GM12878 (cell line): ENCODE measurements around the gene ANGEL2. TPM values are rescaled to one million over a fixed set of nuclear protein-coding genes. Genes with fewer than 3 reads are reported as not detected.

Experiments used
- ATAC-seq: fragments of 200-7000 bp; cut with Tn5 transposase; 3 replicates; pipeline ENCODE4 v1.9.1; 2020; ENCODE audit warnings: mild to moderate bottlenecking, moderate library complexity
- BruUV-seq: library from RNA; stranded (reverse); fragments of 400-500 nt; replicated peaks from 2 replicates; lab custom pipeline; 2021; lab: Mats Ljungman, UMichigan
- CTCF ChIA-PET: fragments of 300-600 bp; sonication (Branson Sonifier 250); formaldehyde crosslinking; extraction: SDS; loops from one replicate; lab custom pipeline; 2021; ENCODE audit warnings: inconsistent platforms; lab: Yijun Ruan, JAX
- POLR2A ChIA-PET: fragments of 350-600 bp; formaldehyde crosslinking; extraction: SDS; loops from one replicate; lab custom pipeline; 2021; ENCODE audit warnings: inconsistent platforms; lab: Charles Lee
- RAD21 ChIA-PET: fragments of 300-600 bp; sonication (Branson Sonifier 250); formaldehyde crosslinking; loops from one replicate; lab custom pipeline; 2023; ENCODE audit warnings: antibody characterized with exemption; ENCODE audit not compliant: unreplicated experiment; lab: Charles Lee
- SMC1A ChIA-PET: fragments of 300-600 bp; sonication (Branson Sonifier 250); formaldehyde crosslinking; loops from one replicate; lab custom pipeline; 2023; ENCODE audit not compliant: unreplicated experiment, uncharacterized antibody; lab: Charles Lee
- DNase-seq: peaks from one replicate; pipeline ENCODE4 v3.0.0-alpha.2; 2011; ENCODE audit warnings: low read depth, low spot score
- FAIRE-seq: peaks from 3 replicates; lab custom pipeline; 2011; peaks lifted over from hg19 to GRCh38; lab: Jason Lieb, UNC
- H2AFZ ChIP-seq: 2 replicates; pipeline ENCODE4 v1.6.0; 2011; ENCODE audit warnings: low read depth, low read length, control low read depth; ENCODE audit not compliant: control insufficient read depth
- H3K27ac ChIP-seq: 2 replicates; pipeline ENCODE4 v1.5.1; 2011; ENCODE audit warnings: control low read depth; ENCODE audit not compliant: control insufficient read depth, insufficient read depth
- H3K27me3 ChIP-seq, 2 experiments: replicated peaks in 1 of 2; 2 replicates each; pipeline versions ENCODE4 v1.6.0 to v1.6.1; 2011; ENCODE audit warnings: low read length in 1 of 2; ENCODE audit not compliant: control insufficient read depth in 2 of 2, insufficient read depth in 2 of 2
- H3K36me3 ChIP-seq, 2 experiments: 2 replicates each; pipeline ENCODE4 v1.5.1; 2011; ENCODE audit warnings: low read length in 1 of 2; ENCODE audit not compliant: control insufficient read depth in 2 of 2, insufficient read depth in 2 of 2
- H3K4me1 ChIP-seq: 2 replicates; pipeline ENCODE4 v1.6.1; 2011; ENCODE audit warnings: mild to moderate bottlenecking, low read length, moderate library complexity, mixed read lengths; ENCODE audit not compliant: control insufficient read depth, insufficient read depth
- H3K4me2 ChIP-seq: 2 replicates; pipeline ENCODE4 v1.6.0; 2011; ENCODE audit warnings: control low read depth; ENCODE audit not compliant: control insufficient read depth, insufficient read depth
- H3K4me3 ChIP-seq: fragments of 200-600 bp; sonication (generic); 2 replicates; pipeline ENCODE4 v1.5.1; 2016
- H3K79me2 ChIP-seq: 2 replicates; pipeline ENCODE4 v1.6.0; 2011; ENCODE audit warnings: low read length; ENCODE audit not compliant: control insufficient read depth, insufficient read depth
- H3K9ac ChIP-seq: 2 replicates; pipeline ENCODE4 v1.8.0; 2011; ENCODE audit warnings: low read length, control low read depth, mixed read lengths; ENCODE audit not compliant: control insufficient read depth, insufficient read depth
- H3K9me3 ChIP-seq: replicated peaks from 3 replicates; pipeline ENCODE4 v1.5.1; 2011; ENCODE audit warnings: mild to moderate bottlenecking, low read length; ENCODE audit not compliant: control insufficient read depth, insufficient read depth
- H4K20me1 ChIP-seq: 2 replicates; pipeline ENCODE4 v1.6.0; 2011; ENCODE audit not compliant: control insufficient read depth, insufficient read depth
- BHLHE40 ChIP-seq, 2 experiments: fragments of 450-650 bp in 1 of 2; IDR thresholded peaks; 2 replicates each; pipeline ENCODE4 v1.6.1; 2011 to 2017; ENCODE audit warnings: low read depth in 2 of 2, borderline replicate concordance in 1 of 2, improper control_type of control experiment in 1 of 2, low read length in 1 of 2, mild to moderate bottlenecking in 1 of 2
- CBFB ChIP-seq: IDR thresholded peaks from 2 replicates; pipeline ENCODE4 v1.6.1; 2016; ENCODE audit warnings: antibody characterized with exemption, low read depth
- CBX5 ChIP-seq: sonication (generic); IDR thresholded peaks from 2 replicates; pipeline ENCODE4 v1.6.1; 2016; ENCODE audit warnings: low read depth, moderate library complexity, mild to moderate bottlenecking, inconsistent platforms
- CREM ChIP-seq: IDR thresholded peaks from 2 replicates; pipeline ENCODE4 v1.6.1; 2014; ENCODE audit warnings: antibody characterized with exemption, low read depth
- EED ChIP-seq: sonication (generic); IDR thresholded peaks from 2 replicates; pipeline ENCODE4 v1.6.1; 2016; ENCODE audit warnings: antibody characterized with exemption, low read depth
- MEF2A ChIP-seq: IDR thresholded peaks from 2 replicates; pipeline ENCODE4 v1.6.1; 2011; ENCODE audit warnings: low read depth, mild to moderate bottlenecking, low read length, moderate library complexity; ENCODE audit not compliant: insufficient read depth
- NBN ChIP-seq: fragments of 450-650 bp; IDR thresholded peaks from 2 replicates; pipeline ENCODE4 v1.6.1; 2016
- NFYA ChIP-seq: IDR thresholded peaks from 2 replicates; pipeline ENCODE4 v1.6.1; 2011; ENCODE audit warnings: low read depth, mild to moderate bottlenecking, low read length, improper control_type of control experiment, borderline replicate concordance
- NFYB ChIP-seq: IDR thresholded peaks from 2 replicates; pipeline ENCODE4 v1.6.1; 2011; ENCODE audit warnings: low read depth, mild to moderate bottlenecking, low read length, improper control_type of control experiment, moderate library complexity; ENCODE audit not compliant: insufficient read depth
- PAX8 ChIP-seq: fragments of 450-650 bp; IDR thresholded peaks from 2 replicates; pipeline ENCODE4 v1.6.1; 2017; ENCODE audit warnings: mild to moderate bottlenecking, moderate library complexity
- POLR2A ChIP-seq: IDR thresholded peaks from 2 replicates; pipeline ENCODE4 v1.6.1; 2011; ENCODE audit warnings: low read depth, mild to moderate bottlenecking, low read length
- RAD21 ChIP-seq: IDR thresholded peaks from 2 replicates; pipeline ENCODE4 v1.6.1; 2011; ENCODE audit warnings: mild to moderate bottlenecking, low read depth, low read length, moderate library complexity; ENCODE audit not compliant: insufficient read depth
- RAD51 ChIP-seq: fragments of 450-650 bp; IDR thresholded peaks from 2 replicates; pipeline ENCODE4 v1.6.1; 2016; ENCODE audit warnings: moderate library complexity, mild to moderate bottlenecking, inconsistent platforms
- SMAD5 ChIP-seq: IDR thresholded peaks from 2 replicates; pipeline ENCODE4 v1.6.1; 2016; ENCODE audit warnings: antibody characterized with exemption, low read depth
- WGBS: methylation state at CpG from one replicate; pipeline ENCODE4 v1.1.6; 2016; ENCODE audit warnings: low lambda C conversion rate; ENCODE audit not compliant: insufficient replicate concordance, insufficient coverage; ENCODE audit errors: missing lambda C conversion rate; 5-methylcytosine and 5-hydroxymethylcytosine counted together
- in situ Hi-C: fragments of 300-500 bp; cut with MboI; formaldehyde crosslinking; loops from 9 replicates; pipeline ENCODE4 v1.14.3; 2018; ENCODE audit warnings: mixed read lengths
- intact Hi-C: fragments of 100-400 bp; cut with micrococcal nuclease; formaldehyde crosslinking; loops from one replicate; pipeline ENCODE4 v1.14.2; 2022; ENCODE audit not compliant: unreplicated experiment
- polyA plus RNA-seq, 11 experiments: library from polyadenylated mRNA; depleted of rRNA in 4 of 11; unstranded in 6 of 11; stranded (reverse) in 5 of 11; fragments of >200 nt; fragmentation: Nextera tagmentation in 4 of 11; fragmentation: Illumina TruSeq in 1 of 11; extraction: Ambion mirVana in 4 of 11; extraction: Trizol in 1 of 11; gene quantifications; 1 replicate in 1 of 11; 2 replicates in 10 of 11; pipeline versions ENCODE4 v1.2.1 to v1.2.3, GENCODE V29; 2011 to 2016; ENCODE audit warnings: inconsistent platforms in 2 of 11, missing spikeins in 2 of 11, low read depth in 1 of 11
- total RNA-seq, 4 experiments: library from RNA; depleted of rRNA in 3 of 4; stranded (reverse); fragments of >200 nt in 3 of 4; fragmentation: Illumina TruSeq in 1 of 4; extraction: Trizol in 1 of 4; gene quantifications; 2 replicates each; pipeline versions ENCODE4 v1.2.1 to v1.2.3, GENCODE V29; 2013 to 2021
- TF ChIP-seq, protein P1 (sequence below): fragments of 450-650 bp; IDR thresholded peaks from 2 replicates; pipeline ENCODE4 v1.6.1; 2017; ENCODE audit warnings: low read depth, mild to moderate bottlenecking, moderate library complexity
- TF ChIP-seq, protein P2 (sequence below): IDR thresholded peaks from 2 replicates; pipeline ENCODE4 v1.6.1; 2012; ENCODE audit warnings: low read depth, low read length, improper control_type of control experiment
- TF ChIP-seq, protein P3 (sequence below): fragments of 450-650 bp; IDR thresholded peaks from 2 replicates; pipeline ENCODE4 v1.6.1; 2017; ENCODE audit warnings: borderline replicate concordance

ANGEL2 gene
- total and polyA plus RNA-seq, 10 of the 15 experiments (the other 5 are each of a cell fraction or from before 2014, with no cell fraction given): 6.3 to 53.9 (median 30.7) TPM

DNA sequence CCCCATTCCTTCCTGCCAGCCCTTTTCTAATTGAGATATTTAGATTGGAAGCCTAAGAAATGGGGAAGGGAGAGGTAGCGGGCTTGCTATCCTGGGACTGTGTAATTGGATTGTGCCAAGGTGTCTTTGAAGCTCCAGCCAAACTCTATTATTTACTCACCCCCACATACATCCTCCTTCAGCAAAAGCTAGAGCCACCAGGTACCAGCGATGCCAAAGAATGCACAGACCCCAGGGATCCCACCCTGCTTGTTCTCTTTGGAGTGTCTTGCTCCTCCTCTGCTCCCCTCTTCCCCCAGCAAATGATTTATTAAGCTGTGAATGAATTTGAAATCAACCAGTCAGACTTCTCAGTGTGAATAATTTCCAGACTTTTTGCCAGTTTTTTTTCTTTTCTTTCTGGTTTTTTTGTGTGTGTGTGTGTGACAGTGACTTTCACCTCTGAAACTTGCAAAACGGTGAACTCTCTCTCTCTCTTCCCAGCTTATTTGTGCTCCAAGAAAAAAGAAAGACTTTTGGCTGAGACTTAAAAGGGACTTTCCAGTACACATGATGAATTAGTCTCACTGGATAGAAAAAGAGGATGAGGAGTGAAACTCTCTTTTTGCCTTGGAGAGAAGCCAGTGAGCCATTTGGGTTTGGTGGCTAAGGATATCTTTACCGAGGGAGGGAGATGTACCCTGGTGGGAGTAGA, 63.6 kb downstream of the ANGEL2 start (continued):
- TF ChIP-seq, protein P1, sequence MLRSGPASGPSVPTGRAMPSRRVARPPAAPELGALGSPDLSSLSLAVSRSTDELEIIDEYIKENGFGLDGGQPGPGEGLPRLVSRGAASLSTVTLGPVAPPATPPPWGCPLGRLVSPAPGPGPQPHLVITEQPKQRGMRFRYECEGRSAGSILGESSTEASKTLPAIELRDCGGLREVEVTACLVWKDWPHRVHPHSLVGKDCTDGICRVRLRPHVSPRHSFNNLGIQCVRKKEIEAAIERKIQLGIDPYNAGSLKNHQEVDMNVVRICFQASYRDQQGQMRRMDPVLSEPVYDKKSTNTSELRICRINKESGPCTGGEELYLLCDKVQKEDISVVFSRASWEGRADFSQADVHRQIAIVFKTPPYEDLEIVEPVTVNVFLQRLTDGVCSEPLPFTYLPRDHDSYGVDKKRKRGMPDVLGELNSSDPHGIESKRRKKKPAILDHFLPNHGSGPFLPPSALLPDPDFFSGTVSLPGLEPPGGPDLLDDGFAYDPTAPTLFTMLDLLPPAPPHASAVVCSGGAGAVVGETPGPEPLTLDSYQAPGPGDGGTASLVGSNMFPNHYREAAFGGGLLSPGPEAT: peak; percentile 43; the same call in 1 of the 2 replicates
- TF ChIP-seq NBN (no peak; the same call in 1 of the 2 replicates), SMAD5 (no peak), MEF2A (no peak)

DNA sequence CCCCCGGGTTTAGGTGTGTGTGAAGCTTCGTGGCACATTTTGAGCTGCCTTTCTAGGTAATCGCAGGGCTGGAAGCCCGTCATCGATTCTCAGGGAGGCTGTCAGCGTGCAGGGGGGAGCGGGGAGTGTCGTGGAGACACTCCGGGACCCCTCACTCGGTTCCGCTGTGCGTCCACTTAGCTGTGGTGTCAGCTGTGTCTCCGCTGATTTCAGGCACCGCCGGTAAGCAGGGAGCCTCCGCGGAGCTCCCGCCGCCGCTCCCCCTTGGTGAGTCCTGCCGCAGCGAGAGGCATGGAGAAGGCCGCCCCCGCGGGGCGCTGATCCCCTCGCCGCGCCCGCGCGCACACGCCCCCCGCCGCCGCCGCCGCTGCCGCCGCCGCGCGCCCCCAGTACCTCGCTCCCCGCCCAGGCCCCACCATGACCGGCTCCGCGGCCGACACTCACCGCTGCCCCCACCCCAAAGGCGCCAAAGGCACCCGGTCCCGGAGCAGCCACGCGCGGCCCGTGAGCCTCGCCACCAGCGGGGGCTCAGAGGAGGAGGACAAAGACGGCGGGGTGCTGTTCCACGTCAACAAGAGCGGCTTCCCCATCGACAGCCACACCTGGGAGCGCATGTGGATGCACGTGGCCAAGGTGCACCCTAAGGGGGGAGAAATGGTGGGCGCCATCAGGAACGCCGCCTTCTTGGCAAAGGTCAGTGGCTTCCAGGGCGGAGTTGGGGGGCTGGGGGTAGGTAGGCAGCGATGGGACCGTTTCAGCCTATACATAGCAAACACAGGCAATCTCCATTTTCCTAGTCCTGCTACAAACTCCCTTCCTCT, 64.3 kb downstream of the ANGEL2 start:
- Histone ChIP-seq H3K27me3 (no peaks in the 10 kb centered on the region), H3K4me3 (peak overlapping the region; percentile 95), H3K4me2 (peak overlapping the region; percentile 78), H3K9me3 (no peaks in the 10 kb centered on the region), H4K20me1 (no peaks in the 10 kb centered on the region), H3K79me2 (peaks cover 57% of the 10 kb centered on the region), H3K27ac (peak overlapping the region; percentile 92), H3K36me3 (no peaks in the 10 kb centered on the region), H3K9ac (peak overlapping the region; percentile 77), H3K4me1 (peaks cover 50% of the 10 kb centered on the region), H2AFZ (peak overlapping the region; percentile 68)
- ChIA-PET POLR2A (interaction anchor here (0.6 to 7.4 kb wide), 20 partner anchors 8 to 160 kb away, joined by 3 to 55 read pairs (median 4); partner anchors contain the start of genes FLVCR1, NSL1 and TATDN3), RAD21 (interaction anchor here (0.6 to 3.6 kb wide), 12 partner anchors 9 to 1476 kb away, joined by 3 to 17 read pairs (median 5); partner anchors contain the start of gene FLVCR1), CTCF (interaction anchor here (0.6 to 2.6 kb wide), 14 partner anchors 8 to 873 kb away, joined by 3 to 17 read pairs (median 4); no protein-coding TSS in a partner anchor), SMC1A (interaction anchor here (0.6 to 6.1 kb wide), 17 partner anchors 8 to 765 kb away, joined by 3 to 75 read pairs (median 3); no protein-coding TSS in a partner anchor)
- in situ Hi-C loops (no loop called here), intact Hi-C loops (loop anchor here (5.0 kb wide), 2 partner anchors 46 to 339 kb away; no protein-coding TSS in a partner anchor)
- ATAC-seq (peak; percentile 1; the same call in 2 of the 3 replicates), FAIRE-seq (no peak), DNase-seq (no peak)
- WGBS: 13% methylated on average over 48 of the region's 72 CpGs
- no TSS peak for BruUV-seq
- TF ChIP-seq EED (no peak), NFYB (no peak), CBFB (no peak), BHLHE40 (IDR thresholded peaks at IDR 0.05; ENCODE audit: borderline replicate concordance in 1 of 2, low read depth in 2 of 2, low read length in 1 of 2) (peak in 1 of 2 experiments; percentile 54; a peak in 2 of 4 replicates), PAX8 (no peak), RAD21 (no peak), CBX5 (no peak), RAD51 (no peak), CREM (no peak), NFYA (no peak), POLR2A (no peak)
- TF ChIP-seq, protein P2, sequence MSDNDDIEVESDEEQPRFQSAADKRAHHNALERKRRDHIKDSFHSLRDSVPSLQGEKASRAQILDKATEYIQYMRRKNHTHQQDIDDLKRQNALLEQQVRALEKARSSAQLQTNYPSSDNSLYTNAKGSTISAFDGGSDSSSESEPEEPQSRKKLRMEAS: peak; percentile 28; the same call in 1 of the 2 replicates
- TF ChIP-seq, protein P3, sequence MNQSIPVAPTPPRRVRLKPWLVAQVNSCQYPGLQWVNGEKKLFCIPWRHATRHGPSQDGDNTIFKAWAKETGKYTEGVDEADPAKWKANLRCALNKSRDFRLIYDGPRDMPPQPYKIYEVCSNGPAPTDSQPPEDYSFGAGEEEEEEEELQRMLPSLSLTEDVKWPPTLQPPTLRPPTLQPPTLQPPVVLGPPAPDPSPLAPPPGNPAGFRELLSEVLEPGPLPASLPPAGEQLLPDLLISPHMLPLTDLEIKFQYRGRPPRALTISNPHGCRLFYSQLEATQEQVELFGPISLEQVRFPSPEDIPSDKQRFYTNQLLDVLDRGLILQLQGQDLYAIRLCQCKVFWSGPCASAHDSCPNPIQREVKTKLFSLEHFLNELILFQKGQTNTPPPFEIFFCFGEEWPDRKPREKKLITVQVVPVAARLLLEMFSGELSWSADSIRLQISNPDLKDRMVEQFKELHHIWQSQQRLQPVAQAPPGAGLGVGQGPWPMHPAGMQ: no peak
